Measurements from ENCODE around the gene ADAMTS14.

ADAMTS14 gene

GRCh38 chr10:70728328-70728727 is 56.0 kb downstream of the ADAMTS14 start:
- no peaks in the 10 kb centered on the region for H3K36me3 ChIP-seq (replicated peaks; ENCODE audit: insufficient read depth, low read length)
- no peaks in the 10 kb centered on the region for H3K4me1 ChIP-seq (ENCODE audit: low read length)
- no peak overlapping the region for H2AFZ ChIP-seq (ENCODE audit: low read length)
- no peak overlapping the region for H3K4me2 ChIP-seq (ENCODE audit: low read depth, low read length)
- H4K20me1 ChIP-seq (ENCODE audit: insufficient read depth, low read length), result no peaks in the 10 kb centered on the region
- no peaks in the 10 kb centered on the region for H3K27me3 ChIP-seq (replicated peaks; ENCODE audit: insufficient read depth, low read length)
- no peaks in the 10 kb centered on the region for H3F3A ChIP-seq (ENCODE audit: insufficient read depth, low read length)
- DNase-seq, result no peak
- no peak for TF ChIP-seq EZH2 (optimal IDR thresholded peaks at IDR 0.05; ENCODE audit: low read depth, low read length)
- TF ChIP-seq CTCF (IDR thresholded peaks at IDR 0.05; ENCODE audit: low read length), result no peak
- TF ChIP-seq EZH2phosphoT487 (IDR thresholded peaks at IDR 0.05; ENCODE audit: low read length), result no peak
- H3K4me3 ChIP-seq (ENCODE audit: low read length), result no peak overlapping the region
- H3K9me2 ChIP-seq (replicated peaks; ENCODE audit: insufficient read depth, low read length), result no peaks in the 10 kb centered on the region
- no peak overlapping the region for H3K9ac ChIP-seq (ENCODE audit: low read length)
- no peaks in the 10 kb centered on the region for H3K9me3 ChIP-seq (replicated peaks; ENCODE audit: insufficient read depth, low read length)
- no peak overlapping the region for H3K27ac ChIP-seq (ENCODE audit: low read length)
- H3K79me2 ChIP-seq (ENCODE audit: low read length), result no peaks in the 10 kb centered on the region

- H3K27ac ChIP-seq (ENCODE audit: low read length), result no peak overlapping the region
- no peak overlapping the region for H2AFZ ChIP-seq (ENCODE audit: low read length)
- H3K4me1 ChIP-seq (ENCODE audit: low read length), result no peaks in the 10 kb centered on the region
- no peaks in the 10 kb centered on the region for H3F3A ChIP-seq (ENCODE audit: insufficient read depth, low read length)
- H3K9ac ChIP-seq (ENCODE audit: low read length), result no peak overlapping the region
- H3K27me3 ChIP-seq (replicated peaks; ENCODE audit: insufficient read depth, low read length), result no peaks in the 10 kb centered on the region
- no peak overlapping the region for H3K4me2 ChIP-seq (ENCODE audit: low read depth, low read length)
- no peaks in the 10 kb centered on the region for H4K20me1 ChIP-seq (ENCODE audit: insufficient read depth, low read length)
- TF ChIP-seq CTCF (IDR thresholded peaks at IDR 0.05; ENCODE audit: low read length) (no peak), EZH2 (optimal IDR thresholded peaks at IDR 0.05; ENCODE audit: low read depth, low read length) (no peak), EZH2phosphoT487 (IDR thresholded peaks at IDR 0.05; ENCODE audit: low read length) (no peak)
- no peaks in the 10 kb centered on the region for H3K9me3 ChIP-seq (replicated peaks; ENCODE audit: insufficient read depth, low read length)
- DNase-seq, result no peak
- no peak overlapping the region for H3K4me3 ChIP-seq (ENCODE audit: low read length)
- H3K9me2 ChIP-seq (replicated peaks; ENCODE audit: insufficient read depth, low read length), result no peaks in the 10 kb centered on the region
- no peaks in the 10 kb centered on the region for H3K36me3 ChIP-seq (replicated peaks; ENCODE audit: insufficient read depth, low read length)
- no peaks in the 10 kb centered on the region for H3K79me2 ChIP-seq (ENCODE audit: low read length)
These were observed 57.6 kb downstream of the ADAMTS14 start for GRCh38 chr10:70729763-70730357.

- Histone ChIP-seq H2AFZ (ENCODE audit: low read length) (no peak overlapping the region), H3K27ac (ENCODE audit: low read length) (no peak overlapping the region), H3K9me3 (replicated peaks; ENCODE audit: insufficient read depth, low read length) (no peaks in the 10 kb centered on the region), H3K36me3 (replicated peaks; ENCODE audit: insufficient read depth, low read length) (no peaks in the 10 kb centered on the region), H3K4me2 (ENCODE audit: low read depth, low read length) (no peak overlapping the region), H3K9me2 (replicated peaks; ENCODE audit: insufficient read depth, low read length) (no peaks in the 10 kb centered on the region), H4K20me1 (ENCODE audit: insufficient read depth, low read length) (no peaks in the 10 kb centered on the region), H3K27me3 (replicated peaks; ENCODE audit: insufficient read depth, low read length) (no peaks in the 10 kb centered on the region), H3K9ac (ENCODE audit: low read length) (no peak overlapping the region), H3K79me2 (ENCODE audit: low read length) (no peaks in the 10 kb centered on the region), H3K4me1 (ENCODE audit: low read length) (no peaks in the 10 kb centered on the region), H3K4me3 (ENCODE audit: low read length) (no peak overlapping the region), H3F3A (ENCODE audit: insufficient read depth, low read length) (no peaks in the 10 kb centered on the region)
- no peak for DNase-seq
- no peak for TF ChIP-seq CTCF (IDR thresholded peaks at IDR 0.05; ENCODE audit: low read length)
- no peak for TF ChIP-seq EZH2phosphoT487 (IDR thresholded peaks at IDR 0.05; ENCODE audit: low read length)
- no peak for TF ChIP-seq EZH2 (optimal IDR thresholded peaks at IDR 0.05; ENCODE audit: low read depth, low read length)
These were observed 58.6 kb downstream of the ADAMTS14 start for GRCh38 chr10:70730955-70731354.
